OCI-LY7 (cell line): Measurements from ENCODE around the gene SLC17A2. TPM values are rescaled to one million over a fixed set of nuclear protein-coding genes. Genes with fewer than 3 reads are reported as not detected.

Source experiments
- BruUV-seq: library from RNA; stranded (reverse); fragments of 400-500 nt; replicated peaks from 2 replicates; lab custom pipeline; 2021; lab: Mats Ljungman, UMichigan
- CTCF ChIA-PET: fragments of 300-600 bp; sonication (Branson Sonifier 250); formaldehyde crosslinking; loops from one replicate; lab custom pipeline; 2022; ENCODE audit warnings: antibody characterized with exemption; ENCODE audit not compliant: unreplicated experiment; lab: Charles Lee
- POLR2A ChIA-PET: fragments of 300-600 bp; sonication (Branson Sonifier 250); formaldehyde crosslinking; loops from one replicate; lab custom pipeline; 2022; ENCODE audit warnings: antibody characterized with exemption; lab: Charles Lee
- DNase-seq: peaks from one replicate; pipeline ENCODE4 v3.0.0-alpha.2; 2015; ENCODE audit warnings: low spot score
- H2AFZ ChIP-seq: fragments of 200-600 bp; sonication (generic), shearing (Covaris generic); 2 replicates; pipeline ENCODE4 v1.6.1; 2014; ENCODE audit warnings: mild to moderate bottlenecking, antibody characterized with exemption, low read length, moderate library complexity
- H3K27ac ChIP-seq: fragments of 200-600 bp; sonication (generic); 2 replicates; pipeline ENCODE4 v1.5.1; 2014; ENCODE audit warnings: mixed run types, low read depth, mild to moderate bottlenecking, moderate library complexity, low read length, inconsistent platforms; ENCODE audit not compliant: poor library complexity, severe bottlenecking
- H3K36me3 ChIP-seq: fragments of 200-600 bp; sonication (generic); 2 replicates; pipeline ENCODE4 v1.6.1; 2014; ENCODE audit warnings: mild to moderate bottlenecking, antibody characterized with exemption, low read length, moderate library complexity, mixed read lengths; ENCODE audit not compliant: insufficient read depth
- H3K4me1 ChIP-seq: fragments of 200-600 bp; sonication (generic); 2 replicates; pipeline ENCODE4 v1.5.1; 2014; ENCODE audit warnings: mild to moderate bottlenecking, low read length; ENCODE audit not compliant: insufficient read depth, poor library complexity, severe bottlenecking
- H3K4me2 ChIP-seq: fragments of 200-600 bp; sonication (generic); 2 replicates; pipeline ENCODE4 v1.6.1; 2014; ENCODE audit warnings: mild to moderate bottlenecking, low read length
- H3K4me3 ChIP-seq: fragments of 200-600 bp; sonication (generic); 2 replicates; pipeline ENCODE4 v1.5.1; 2014; ENCODE audit warnings: mild to moderate bottlenecking, low read depth, low read length; ENCODE audit not compliant: poor library complexity, severe bottlenecking
- H3K79me2 ChIP-seq: fragments of 200-600 bp; sonication (generic); 2 replicates; pipeline ENCODE4 v1.6.1; 2016; ENCODE audit warnings: low read depth, mild to moderate bottlenecking, low read length, moderate library complexity, mixed read lengths; ENCODE audit not compliant: insufficient read depth
- H3K9me2 ChIP-seq: fragments of 200-600 bp; sonication (generic); 2 replicates; pipeline ENCODE4 v1.6.1; 2016; ENCODE audit warnings: mild to moderate bottlenecking, low read length, mixed read lengths; ENCODE audit not compliant: insufficient read depth
- H3K9me3 ChIP-seq: fragments of 200-600 bp; sonication (generic); 2 replicates; pipeline ENCODE4 v1.6.1; 2014; ENCODE audit warnings: mild to moderate bottlenecking, mixed run types, low read length, mixed read lengths
- H4K20me1 ChIP-seq: fragments of 200-600 bp; sonication (generic); 2 replicates; pipeline ENCODE4 v1.6.1; 2014; ENCODE audit warnings: mild to moderate bottlenecking, antibody characterized with exemption, low read length, moderate library complexity, mixed read lengths; ENCODE audit not compliant: insufficient read depth
- EZH2phosphoT487 ChIP-seq: fragments of 200-600 bp; sonication (generic); IDR thresholded peaks from 2 replicates; pipeline ENCODE4 v1.6.1; 2018; ENCODE audit warnings: low read depth, borderline replicate concordance, mild to moderate bottlenecking, mixed run types, antibody characterized with exemption, low read length, moderate library complexity, mixed read lengths
- intact Hi-C: fragments of 100-400 bp; cut with micrococcal nuclease; formaldehyde crosslinking; loops from one replicate; pipeline ENCODE4 v1.10.0; 2022; ENCODE audit not compliant: unreplicated experiment
- total RNA-seq, 2 experiments: library from RNA; depleted of rRNA in 1 of 2; stranded (reverse); fragments of >200 nt in 1 of 2; shearing (Covaris generic) in 1 of 2; gene quantifications; 2 replicates each; pipeline ENCODE4 v1.2.3, GENCODE V29; 2014 to 2022
- TF ChIP-seq, protein P1 (sequence below): fragments of 200-600 bp; sonication (generic); conservative IDR thresholded peaks from 2 replicates; pipeline ENCODE4 v1.5.1; 2014; ENCODE audit warnings: mild to moderate bottlenecking, antibody characterized with exemption, low read length, moderate library complexity, mixed read lengths

The SLC17A2 gene
- total RNA-seq, 2 experiments from 2014 or later = not detected

DNA sequence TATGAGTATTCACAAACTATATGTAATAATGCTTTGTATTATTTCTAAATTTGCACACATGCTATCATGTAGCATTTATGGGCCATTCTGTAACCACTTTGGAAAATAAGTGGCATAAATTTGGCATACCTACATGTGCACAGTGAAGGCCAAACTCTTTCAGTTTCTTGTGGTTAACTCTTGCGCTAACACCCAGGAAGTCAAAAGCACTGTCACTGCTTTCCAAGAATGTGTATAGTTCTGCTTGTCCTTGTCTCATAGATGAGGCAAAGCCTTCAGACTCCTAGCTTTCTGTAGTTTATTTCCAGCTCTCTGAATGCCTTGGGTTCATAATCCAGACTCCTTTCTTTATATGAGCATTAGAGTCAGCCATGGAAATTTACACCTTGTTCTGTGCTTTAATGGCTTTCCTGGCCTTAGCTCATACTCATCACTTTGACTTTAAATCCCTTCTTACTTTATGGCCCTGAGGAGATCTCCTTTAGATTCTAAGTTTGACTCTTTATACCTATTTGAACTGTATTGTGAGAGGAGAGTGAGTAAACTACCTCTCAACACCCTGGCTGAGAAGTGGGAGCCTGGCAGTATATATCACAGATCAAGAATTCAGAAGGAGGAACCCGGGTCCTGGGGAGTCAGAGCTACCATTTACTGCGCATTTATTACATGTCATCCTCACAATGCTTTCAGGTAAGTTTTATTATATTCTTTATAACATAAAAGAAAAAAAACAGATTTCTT, 55.5 kb downstream of the SLC17A2 start:
- Histone ChIP-seq H3K79me2 (no peaks in the 10 kb centered on the region), H3K4me1 (no peaks in the 10 kb centered on the region), H4K20me1 (no peaks in the 10 kb centered on the region), H3K9me2 (no peaks in the 10 kb centered on the region), H3K27ac (no peak overlapping the region), H3K4me2 (no peak overlapping the region), H2AFZ (no peak overlapping the region), H3K36me3 (no peaks in the 10 kb centered on the region), H3K9me3 (no peaks in the 10 kb centered on the region), H3K4me3 (no peak overlapping the region)
- intact Hi-C loops = no loop called here
- ChIA-PET POLR2A (no interaction called here), CTCF (no interaction called here)
- DNase-seq = no peak
- no TSS peak for BruUV-seq
- no peak for TF ChIP-seq EZH2phosphoT487

DNA sequence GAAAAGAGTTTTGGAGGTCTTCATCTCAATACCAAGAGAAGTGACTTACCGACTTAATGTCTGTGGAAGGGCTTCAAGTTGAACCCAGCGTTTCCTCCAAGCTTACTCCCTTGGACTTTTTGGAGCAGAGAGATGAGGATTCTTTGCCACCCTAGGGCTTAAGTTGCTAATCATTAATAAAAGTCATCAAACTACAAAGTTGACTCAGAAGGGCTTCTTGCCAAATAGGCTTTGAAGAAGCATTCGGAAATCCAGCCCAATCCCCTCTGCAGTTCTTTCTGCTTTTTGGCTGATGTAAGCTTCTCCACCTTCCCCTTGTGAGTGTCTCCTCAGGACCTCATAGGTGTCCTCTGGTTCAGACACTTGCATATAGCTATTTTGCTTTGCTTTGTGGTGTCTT, 56.4 kb downstream of the SLC17A2 start, which contains the start of gene SLC17A3:
TSS of gene SLC17A3 (minus strand) at position 126 of the 400 bp plus-strand sequence. CDS start 5,856 bp downstream, outside the sequence.
- no peaks in the 10 kb centered on the region for H3K4me1 ChIP-seq
- no peak within 1 kb of the TSS for H3K4me3 ChIP-seq
- H3K27ac ChIP-seq = no peak within 1 kb of the TSS
- no peaks in the 10 kb centered on the region for H3K79me2 ChIP-seq
- no peaks in the 10 kb centered on the region for H3K9me3 ChIP-seq
- BruUV-seq = no TSS peak
- TF ChIP-seq EZH2phosphoT487 = no peak
- TF ChIP-seq, protein P1, sequence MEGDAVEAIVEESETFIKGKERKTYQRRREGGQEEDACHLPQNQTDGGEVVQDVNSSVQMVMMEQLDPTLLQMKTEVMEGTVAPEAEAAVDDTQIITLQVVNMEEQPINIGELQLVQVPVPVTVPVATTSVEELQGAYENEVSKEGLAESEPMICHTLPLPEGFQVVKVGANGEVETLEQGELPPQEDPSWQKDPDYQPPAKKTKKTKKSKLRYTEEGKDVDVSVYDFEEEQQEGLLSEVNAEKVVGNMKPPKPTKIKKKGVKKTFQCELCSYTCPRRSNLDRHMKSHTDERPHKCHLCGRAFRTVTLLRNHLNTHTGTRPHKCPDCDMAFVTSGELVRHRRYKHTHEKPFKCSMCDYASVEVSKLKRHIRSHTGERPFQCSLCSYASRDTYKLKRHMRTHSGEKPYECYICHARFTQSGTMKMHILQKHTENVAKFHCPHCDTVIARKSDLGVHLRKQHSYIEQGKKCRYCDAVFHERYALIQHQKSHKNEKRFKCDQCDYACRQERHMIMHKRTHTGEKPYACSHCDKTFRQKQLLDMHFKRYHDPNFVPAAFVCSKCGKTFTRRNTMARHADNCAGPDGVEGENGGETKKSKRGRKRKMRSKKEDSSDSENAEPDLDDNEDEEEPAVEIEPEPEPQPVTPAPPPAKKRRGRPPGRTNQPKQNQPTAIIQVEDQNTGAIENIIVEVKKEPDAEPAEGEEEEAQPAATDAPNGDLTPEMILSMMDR = no peak
- ChIA-PET CTCF (no interaction called here), POLR2A (no interaction called here)
- no peaks in the 10 kb centered on the region for H3K9me2 ChIP-seq
- H4K20me1 ChIP-seq = no peaks in the 10 kb centered on the region
- intact Hi-C loops = no loop called here
- DNase-seq = no peak
- H2AFZ ChIP-seq = no peak within 1 kb of the TSS
- no peak within 1 kb of the TSS for H3K4me2 ChIP-seq
- no peaks in the 10 kb centered on the region for H3K36me3 ChIP-seq

DNA sequence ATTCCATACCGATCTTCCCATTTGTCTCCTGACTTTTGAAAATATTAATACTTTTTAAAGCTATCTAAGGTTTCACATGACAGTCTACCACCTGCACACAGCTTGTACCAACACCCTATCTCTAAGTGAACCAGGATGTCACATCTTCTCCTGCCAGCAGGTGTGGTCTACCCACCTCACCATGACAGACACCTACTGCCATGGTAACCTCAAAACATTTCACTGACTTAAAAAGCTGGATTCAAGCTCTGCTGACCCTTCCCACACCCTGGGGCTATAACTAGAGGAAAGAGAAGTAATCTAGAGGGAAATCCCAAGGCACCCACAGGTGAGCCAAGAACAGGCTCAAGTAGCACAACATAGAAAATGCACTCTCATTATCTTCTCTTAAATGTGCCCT, 57.7 kb downstream of the SLC17A2 start:
- ChIA-PET POLR2A (interaction anchor here (1.0 kb wide), 1 partner anchor 177 kb away, joined by 3 read pairs; no protein-coding TSS in a partner anchor), CTCF (no interaction called here)
- no peak overlapping the region for H3K27ac ChIP-seq
- no peaks in the 10 kb centered on the region for H3K79me2 ChIP-seq
- no peak overlapping the region for H2AFZ ChIP-seq
- BruUV-seq = no TSS peak
- H3K9me2 ChIP-seq = no peaks in the 10 kb centered on the region
- H3K36me3 ChIP-seq = no peaks in the 10 kb centered on the region
- DNase-seq = no peak
- intact Hi-C loops = no loop called here
- H3K9me3 ChIP-seq = no peaks in the 10 kb centered on the region
- no peaks in the 10 kb centered on the region for H4K20me1 ChIP-seq
- H3K4me3 ChIP-seq = no peak overlapping the region
- TF ChIP-seq EZH2phosphoT487 = no peak
- TF ChIP-seq, protein P1 = no peak
- no peak overlapping the region for H3K4me2 ChIP-seq
- H3K4me1 ChIP-seq = no peaks in the 10 kb centered on the region
